ENCODE results near the gene DUSP1. TPM values are rescaled to one million over a fixed set of nuclear protein-coding genes. Genes with fewer than 3 reads are reported as not detected.

Gene DUSP1
- total and polyA plus RNA-seq, 9 of the 15 experiments (the other 6 are each of a cell fraction or from before 2014, with no cell fraction given): 2.1 to 14.2 (median 8.5) TPM

DNA sequence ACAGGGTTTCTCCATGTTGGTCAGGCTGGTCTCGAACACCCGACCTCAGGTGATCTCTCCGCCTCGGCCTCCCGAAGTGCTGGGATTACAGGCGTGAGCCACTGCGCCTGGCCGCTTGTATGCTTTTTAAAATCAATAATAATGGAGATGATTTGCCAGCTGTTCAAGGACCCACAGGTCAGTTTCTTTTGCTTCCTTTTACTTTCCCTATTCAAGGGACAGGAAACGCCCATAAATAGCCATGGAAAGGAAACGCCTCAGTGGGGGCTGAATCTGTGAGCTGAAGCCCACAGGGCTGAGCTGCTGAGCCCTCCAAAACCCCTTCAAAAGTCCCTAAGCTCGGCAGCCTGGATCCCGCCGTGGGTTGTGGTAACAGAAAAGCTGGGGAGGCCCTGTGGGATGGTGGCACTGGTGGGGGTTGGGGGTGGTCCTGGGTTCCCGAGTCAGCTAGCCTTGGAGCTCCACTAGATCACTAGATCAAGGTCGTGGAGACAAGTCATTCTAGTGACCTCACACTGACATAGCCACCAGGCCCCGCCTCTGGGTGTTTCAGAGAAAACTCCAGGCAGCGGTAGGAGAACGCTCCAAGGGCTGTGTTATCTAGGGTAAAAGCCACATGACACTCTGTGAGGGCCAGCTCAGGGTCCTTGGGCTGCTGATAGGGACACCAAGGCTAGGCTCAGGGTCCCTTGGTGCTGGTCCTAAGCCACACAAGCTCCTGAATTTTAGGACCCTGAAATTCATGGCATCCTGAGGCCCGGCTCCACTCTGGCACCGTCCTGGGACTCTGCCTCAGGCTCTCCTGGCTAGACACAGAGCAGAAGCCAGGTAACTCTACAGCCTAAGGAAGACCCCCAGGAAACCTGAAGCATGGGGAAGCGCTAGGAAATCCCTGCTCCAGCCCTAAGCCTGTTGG, 18.0 kb upstream of the DUSP1 start (continued):
- TF ChIP-seq RBM17 (IDR thresholded peaks at IDR 0.05; ENCODE audit: borderline replicate concordance, low read depth, low read length) (no peak), ELF2 (CRISPR knock-in tag; IDR thresholded peaks at IDR 0.05) (0 out of 2 replicates have a peak, but pooled peaks have one; percentile 61), CXXC5 (CRISPR knock-in tag; IDR thresholded peaks at IDR 0.05) (peak; percentile 20; the same call in 1 of the 2 replicates), STAT5A (IDR thresholded peaks at IDR 0.05; ENCODE audit: borderline replicate concordance, low read length) (no peak), ESRRA (IDR thresholded peaks at IDR 0.05; ENCODE audit: borderline replicate concordance, low read depth) (peak; percentile 96), ZNF584 (CRISPR knock-in tag; IDR thresholded peaks at IDR 0.05; ENCODE audit: low read depth) (peak; percentile 34; the same call in 1 of the 2 replicates), BDP1 (IDR thresholded peaks at IDR 0.05; ENCODE audit: insufficient read depth, insufficient read length) (no peak), SMAD2 (IDR thresholded peaks at IDR 0.05; ENCODE audit: low read depth, low read length) (no peak), OTX1 (CRISPR knock-in tag; IDR thresholded peaks at IDR 0.05) (no peak), HNRNPH1 (optimal IDR thresholded peaks at IDR 0.05; ENCODE audit: low read depth, low read length) (no peak), ZNF707 (CRISPR knock-in tag; conservative IDR thresholded peaks at IDR 0.05) (no peak), ZNF133 (CRISPR knock-in tag; IDR thresholded peaks at IDR 0.05) (no peak)
- TF ChIP-seq, protein P1, sequence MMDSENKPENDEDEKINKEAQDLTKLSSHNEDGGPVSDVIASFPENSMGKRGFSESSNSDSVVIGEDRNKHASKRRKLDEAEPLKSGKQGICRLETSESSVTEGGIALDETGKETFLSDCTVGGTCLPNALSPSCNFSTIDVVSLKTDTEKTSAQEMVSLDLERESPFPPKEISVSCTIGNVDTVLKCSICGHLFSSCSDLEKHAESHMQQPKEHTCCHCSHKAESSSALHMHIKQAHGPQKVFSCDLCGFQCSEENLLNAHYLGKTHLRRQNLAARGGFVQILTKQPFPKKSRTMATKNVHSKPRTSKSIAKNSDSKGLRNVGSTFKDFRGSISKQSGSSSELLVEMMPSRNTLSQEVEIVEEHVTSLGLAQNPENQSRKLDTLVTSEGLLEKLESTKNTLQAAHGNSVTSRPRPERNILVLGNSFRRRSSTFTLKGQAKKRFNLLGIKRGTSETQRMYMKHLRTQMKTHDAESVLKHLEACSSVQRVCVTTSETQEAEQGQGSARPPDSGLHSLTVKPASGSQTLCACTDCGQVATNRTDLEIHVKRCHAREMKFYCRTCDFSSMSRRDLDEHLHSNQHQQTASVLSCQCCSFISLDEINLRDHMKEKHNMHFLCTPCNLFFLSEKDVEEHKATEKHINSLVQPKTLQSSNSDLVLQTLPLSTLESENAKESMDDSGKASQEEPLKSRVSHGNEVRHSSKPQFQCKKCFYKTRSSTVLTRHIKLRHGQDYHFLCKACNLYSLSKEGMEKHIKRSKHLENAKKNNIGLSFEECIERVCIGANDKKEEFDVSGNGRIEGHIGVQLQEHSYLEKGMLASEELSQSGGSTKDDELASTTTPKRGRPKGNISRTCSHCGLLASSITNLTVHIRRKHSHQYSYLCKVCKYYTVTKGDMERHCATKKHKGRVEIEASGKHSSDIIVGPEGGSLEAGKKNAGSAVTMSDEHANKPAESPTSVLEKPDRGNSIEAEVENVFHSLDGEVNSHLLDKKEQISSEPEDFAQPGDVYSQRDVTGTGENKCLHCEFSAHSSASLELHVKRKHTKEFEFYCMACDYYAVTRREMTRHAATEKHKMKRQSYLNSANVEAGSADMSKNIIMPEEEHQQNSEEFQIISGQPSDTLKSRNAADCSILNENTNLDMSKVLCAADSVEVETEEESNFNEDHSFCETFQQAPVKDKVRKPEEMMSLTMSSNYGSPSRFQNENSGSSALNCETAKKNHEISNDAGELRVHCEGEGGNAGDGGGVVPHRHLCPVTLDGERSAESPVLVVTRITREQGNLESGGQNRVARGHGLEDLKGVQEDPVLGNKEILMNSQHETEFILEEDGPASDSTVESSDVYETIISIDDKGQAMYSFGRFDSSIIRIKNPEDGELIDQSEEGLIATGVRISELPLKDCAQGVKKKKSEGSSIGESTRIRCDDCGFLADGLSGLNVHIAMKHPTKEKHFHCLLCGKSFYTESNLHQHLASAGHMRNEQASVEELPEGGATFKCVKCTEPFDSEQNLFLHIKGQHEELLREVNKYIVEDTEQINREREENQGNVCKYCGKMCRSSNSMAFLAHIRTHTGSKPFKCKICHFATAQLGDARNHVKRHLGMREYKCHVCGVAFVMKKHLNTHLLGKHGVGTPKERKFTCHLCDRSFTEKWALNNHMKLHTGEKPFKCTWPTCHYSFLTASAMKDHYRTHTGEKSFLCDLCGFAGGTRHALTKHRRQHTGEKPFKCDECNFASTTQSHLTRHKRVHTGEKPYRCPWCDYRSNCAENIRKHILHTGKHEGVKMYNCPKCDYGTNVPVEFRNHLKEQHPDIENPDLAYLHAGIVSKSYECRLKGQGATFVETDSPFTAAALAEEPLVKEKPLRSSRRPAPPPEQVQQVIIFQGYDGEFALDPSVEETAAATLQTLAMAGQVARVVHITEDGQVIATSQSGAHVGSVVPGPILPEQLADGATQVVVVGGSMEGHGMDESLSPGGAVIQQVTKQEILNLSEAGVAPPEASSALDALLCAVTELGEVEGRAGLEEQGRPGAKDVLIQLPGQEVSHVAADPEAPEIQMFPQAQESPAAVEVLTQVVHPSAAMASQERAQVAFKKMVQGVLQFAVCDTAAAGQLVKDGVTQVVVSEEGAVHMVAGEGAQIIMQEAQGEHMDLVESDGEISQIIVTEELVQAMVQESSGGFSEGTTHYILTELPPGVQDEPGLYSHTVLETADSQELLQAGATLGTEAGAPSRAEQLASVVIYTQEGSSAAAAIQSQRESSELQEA (IDR thresholded peaks at IDR 0.05; ENCODE audit: low read depth): no peak
- TF ChIP-seq, protein P2, sequence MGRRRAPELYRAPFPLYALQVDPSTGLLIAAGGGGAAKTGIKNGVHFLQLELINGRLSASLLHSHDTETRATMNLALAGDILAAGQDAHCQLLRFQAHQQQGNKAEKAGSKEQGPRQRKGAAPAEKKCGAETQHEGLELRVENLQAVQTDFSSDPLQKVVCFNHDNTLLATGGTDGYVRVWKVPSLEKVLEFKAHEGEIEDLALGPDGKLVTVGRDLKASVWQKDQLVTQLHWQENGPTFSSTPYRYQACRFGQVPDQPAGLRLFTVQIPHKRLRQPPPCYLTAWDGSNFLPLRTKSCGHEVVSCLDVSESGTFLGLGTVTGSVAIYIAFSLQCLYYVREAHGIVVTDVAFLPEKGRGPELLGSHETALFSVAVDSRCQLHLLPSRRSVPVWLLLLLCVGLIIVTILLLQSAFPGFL (CRISPR knock-in tag; IDR thresholded peaks at IDR 0.05): no peak
- TF ChIP-seq, protein P3, sequence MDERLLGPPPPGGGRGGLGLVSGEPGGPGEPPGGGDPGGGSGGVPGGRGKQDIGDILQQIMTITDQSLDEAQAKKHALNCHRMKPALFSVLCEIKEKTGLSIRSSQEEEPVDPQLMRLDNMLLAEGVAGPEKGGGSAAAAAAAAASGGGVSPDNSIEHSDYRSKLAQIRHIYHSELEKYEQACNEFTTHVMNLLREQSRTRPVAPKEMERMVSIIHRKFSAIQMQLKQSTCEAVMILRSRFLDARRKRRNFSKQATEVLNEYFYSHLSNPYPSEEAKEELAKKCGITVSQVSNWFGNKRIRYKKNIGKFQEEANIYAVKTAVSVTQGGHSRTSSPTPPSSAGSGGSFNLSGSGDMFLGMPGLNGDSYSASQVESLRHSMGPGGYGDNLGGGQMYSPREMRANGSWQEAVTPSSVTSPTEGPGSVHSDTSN (CRISPR knock-in tag; IDR thresholded peaks at IDR 0.05; ENCODE audit: low read depth): no peak
- TF ChIP-seq, protein P3 (tag; conservative IDR thresholded peaks at IDR 0.05; ENCODE audit: low read depth): peak; percentile 45; the same call in 1 of the 2 replicates
